CD1c-positive myeloid dendritic cell (primary cell): ENCODE measurements around the gene ZNF497.
"Not testable (repeated sequence)": the region's sequence is repeated elsewhere in the genome, so short reads cannot be mapped to it uniquely, and the experiment has no call there.

Experiments
- DNase-seq: peaks from one replicate; pipeline ENCODE4 v3.0.0-alpha.2; 2016; ENCODE audit errors: extremely low spot score

The ZNF497 gene

DNA sequence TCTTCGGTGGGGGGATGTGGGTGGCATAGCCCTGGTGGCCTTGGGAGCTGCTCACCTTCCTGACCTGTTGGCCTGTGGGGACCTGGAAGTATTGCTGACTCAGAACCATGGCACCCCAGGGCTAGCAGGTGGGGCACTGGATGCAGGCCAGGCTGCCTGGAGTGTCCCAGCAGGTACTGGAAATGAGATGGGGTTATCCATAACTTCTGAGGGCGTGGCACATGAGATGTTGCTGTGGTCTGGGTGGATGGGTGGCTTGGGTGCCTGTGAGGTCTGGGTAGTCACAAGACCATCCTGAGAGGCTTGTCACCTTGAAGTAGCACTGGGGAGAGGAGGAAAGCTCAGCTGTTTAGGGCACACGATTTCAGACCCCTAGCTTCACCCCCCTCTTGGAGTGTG is 32.3 kb upstream of the ZNF497 start:
- no peak for DNase-seq

DNA sequence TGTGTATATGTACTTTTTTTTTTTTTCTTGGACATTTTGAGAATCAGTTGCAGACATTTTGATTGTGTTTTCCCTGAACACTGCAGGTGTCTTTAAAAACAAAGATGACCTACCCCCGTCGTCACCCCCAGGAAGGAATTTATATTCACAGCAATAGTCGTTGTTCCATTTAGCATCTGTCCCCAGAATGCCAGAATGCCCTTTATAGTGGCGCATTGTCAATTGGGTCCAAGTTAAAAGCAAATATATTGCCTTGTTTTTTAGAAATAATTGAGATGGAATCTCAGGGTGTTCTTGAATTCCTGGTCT is 31.1 kb upstream of the ZNF497 start:
- DNase-seq: no peak

DNA sequence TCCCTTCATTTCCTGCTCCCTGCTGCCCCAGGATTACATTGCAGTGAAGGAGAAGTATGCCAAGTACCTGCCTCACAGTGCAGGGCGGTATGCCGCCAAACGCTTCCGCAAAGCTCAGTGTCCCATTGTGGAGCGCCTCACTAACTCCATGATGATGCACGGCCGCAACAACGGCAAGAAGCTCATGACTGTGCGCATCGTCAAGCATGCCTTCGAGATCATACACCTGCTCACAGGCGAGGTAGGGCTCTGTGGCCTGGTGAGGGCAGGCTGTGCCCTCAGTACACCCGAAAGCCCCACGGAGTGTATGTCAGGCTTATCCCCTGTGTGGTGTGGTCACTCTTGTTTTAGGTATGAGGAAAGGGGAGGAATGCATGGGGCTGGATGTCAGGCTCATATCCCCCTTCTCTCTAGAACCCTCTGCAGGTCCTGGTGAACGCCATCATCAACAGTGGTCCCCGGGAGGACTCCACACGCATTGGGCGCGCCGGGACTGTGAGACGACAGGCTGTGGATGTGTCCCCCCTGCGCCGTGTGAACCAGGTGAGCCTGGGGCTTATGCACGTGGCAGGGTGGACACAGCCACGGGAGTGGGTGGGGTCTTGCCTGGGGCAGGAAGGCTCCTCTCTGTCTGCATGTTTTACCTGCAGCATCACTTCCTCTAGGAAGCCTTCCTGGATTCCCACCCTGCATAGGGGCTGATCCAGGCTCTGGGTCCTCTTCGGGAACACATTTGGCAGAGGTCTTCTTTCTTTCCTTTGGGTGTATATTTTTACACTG is 30.6 kb upstream of the ZNF497 start:
- no peak for DNase-seq

DNA sequence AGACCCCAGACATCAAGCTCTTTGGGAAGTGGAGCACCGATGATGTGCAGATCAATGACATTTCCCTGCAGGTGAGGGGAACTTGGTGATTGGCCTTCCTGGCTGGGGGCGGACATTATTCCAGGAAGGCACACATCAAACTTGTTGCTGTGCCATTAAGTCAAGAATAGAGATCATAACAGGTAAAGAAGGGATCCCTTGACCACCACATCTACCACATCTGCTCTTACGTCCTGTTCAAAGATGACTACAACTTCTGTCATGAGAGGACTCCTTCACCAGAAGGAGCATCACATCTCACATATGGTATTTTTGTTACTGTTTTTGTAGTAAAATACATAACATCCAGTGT is 25.6 kb upstream of the ZNF497 start:
- no peak for DNase-seq

DNA sequence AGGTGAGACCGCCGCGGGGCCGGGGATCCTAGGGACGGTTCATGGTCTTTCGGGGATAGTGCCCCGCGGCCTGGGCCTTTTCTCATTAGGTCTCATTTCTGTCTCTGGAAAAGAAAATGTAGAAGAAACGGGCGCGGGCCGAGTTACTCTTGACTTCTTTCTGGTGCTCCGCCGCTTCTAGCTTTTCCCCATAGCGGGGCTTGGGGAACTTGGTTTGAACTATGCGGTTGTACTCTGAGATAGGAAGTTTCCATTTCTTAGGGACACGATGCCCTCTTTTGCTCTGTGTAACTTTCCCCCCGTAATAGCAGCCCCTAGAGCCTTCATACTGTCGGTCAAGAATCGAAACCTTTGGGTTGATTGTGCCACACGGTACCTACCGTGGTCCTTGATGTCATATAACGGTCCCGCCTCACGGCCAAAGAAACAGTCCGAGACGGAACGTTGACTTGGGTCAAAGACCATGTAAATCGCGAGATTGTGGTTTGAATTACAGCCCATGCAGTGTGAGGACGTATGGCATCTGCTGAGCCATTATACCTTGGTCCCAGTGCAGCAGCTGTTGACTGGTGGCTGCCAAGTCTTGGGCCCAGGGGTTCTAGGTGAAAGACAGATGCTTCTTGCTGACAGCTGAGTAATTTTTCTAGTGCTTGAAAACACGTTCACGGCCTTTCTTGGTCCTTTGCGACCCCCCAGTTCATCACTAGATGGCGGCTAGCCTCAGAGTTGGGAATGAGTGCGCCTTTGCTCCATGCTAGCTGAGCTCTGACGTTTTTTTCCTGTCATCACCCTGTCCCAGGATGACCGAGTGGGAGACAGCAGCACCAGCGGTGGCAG is 25.0 kb upstream of the ZNF497 start:
- no peak for DNase-seq

DNA sequence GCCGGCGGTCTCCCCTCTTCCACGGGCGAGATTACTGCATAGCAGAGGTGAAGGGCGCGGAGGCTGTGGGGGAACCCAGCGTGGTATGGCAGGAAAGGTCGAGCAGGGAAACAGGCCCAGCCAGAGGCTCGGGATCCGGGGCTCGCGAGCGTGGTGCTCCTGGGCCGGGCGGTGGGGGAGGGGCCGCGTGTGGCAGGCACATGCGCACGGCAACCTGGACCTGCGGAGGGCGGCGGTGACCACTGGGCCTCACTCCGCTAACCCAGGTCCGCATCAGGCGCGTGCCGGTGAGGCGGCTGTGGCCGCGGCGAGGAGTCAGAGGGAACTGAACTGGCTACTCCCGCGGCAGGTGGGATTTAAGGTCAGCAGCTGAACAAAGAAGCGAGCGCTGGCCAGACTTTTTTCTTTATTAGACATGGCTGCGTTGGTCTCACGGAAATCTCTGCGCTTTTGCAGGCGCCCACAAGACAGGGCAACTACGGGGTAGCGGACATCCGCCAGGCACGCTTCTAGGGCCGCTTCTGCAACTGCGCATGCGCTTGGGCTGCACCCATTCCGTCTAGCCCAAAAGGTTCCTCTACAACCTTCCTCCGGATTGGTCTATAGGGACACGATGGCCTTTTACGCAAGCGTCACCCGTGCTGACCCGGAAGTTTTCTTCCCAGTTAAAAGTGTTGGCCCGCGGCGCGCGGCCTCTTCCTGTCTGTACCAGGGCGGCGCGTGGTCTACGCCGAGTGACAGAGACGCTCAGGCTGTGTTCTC is 24.2 kb upstream of the ZNF497 start, which contains the start of gene RPS5:
TSS of gene RPS5 (plus strand) at position 694 of the 762 bp plus-strand sequence. CDS start 869 bp downstream, outside the sequence.
- peak; percentile 99 for DNase-seq

DNA sequence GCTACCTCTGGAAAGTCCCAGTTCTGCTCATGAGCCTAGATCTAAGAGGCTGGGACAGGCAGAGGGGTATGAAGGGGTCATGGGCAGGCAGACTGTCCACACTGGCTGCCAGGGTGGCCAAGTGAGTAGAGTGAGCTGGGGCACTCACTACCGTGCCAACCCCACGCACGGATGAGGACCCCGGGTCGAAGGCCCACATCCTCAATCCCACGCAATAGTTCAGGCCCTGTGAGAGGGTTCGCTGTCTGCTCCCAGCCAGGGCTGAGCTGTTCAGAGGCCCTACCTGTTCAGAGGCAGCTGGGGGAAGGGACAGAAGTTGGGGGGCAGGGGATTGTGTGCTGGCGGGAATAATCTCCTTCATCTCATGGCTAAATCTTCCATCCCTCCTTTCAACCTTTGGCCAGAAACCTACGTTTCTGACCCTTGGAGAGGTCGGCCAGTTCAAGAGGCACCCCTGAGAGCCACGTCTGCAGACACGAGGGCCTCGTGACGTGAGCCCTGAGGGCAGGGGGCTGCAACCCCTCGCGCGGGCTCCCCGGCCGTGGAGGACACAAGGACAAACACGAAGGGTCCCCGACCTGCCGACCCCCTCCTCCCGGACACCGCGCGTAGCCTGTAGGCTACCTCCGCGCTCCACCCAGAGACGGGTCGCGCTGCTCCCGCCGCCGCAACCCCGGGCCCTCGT is 23.5 kb upstream of the ZNF497 start:
- DNase-seq: no peak

DNA sequence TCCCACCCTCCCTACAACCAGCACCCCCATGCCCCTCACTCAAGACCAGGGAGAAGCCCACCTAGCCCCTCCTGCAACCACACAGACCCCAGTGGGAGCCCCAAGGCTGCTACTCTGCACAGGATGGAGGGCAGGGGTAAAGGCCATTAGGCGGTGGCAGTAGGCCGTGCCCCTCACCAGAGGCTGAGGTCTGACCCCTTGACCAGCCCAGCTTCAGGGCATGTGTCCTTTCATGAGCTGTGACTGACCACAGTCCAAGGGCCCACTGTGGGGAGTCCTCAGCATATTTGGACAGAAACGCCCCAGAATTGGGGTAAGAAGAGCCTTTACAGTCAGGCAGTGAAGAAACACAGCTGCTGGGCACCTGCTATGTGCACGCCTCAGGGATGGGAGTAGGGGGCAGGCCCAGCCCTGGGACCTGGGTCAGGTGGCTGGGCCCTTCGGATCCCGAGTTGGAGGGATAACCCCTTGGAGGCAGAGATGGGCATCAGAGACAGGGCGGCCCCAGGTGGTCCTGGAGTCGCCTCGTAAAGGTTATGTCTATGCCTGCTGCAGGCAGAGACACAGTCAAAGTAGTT is 22.9 kb upstream of the ZNF497 start:
- DNase-seq: no peak

DNA sequence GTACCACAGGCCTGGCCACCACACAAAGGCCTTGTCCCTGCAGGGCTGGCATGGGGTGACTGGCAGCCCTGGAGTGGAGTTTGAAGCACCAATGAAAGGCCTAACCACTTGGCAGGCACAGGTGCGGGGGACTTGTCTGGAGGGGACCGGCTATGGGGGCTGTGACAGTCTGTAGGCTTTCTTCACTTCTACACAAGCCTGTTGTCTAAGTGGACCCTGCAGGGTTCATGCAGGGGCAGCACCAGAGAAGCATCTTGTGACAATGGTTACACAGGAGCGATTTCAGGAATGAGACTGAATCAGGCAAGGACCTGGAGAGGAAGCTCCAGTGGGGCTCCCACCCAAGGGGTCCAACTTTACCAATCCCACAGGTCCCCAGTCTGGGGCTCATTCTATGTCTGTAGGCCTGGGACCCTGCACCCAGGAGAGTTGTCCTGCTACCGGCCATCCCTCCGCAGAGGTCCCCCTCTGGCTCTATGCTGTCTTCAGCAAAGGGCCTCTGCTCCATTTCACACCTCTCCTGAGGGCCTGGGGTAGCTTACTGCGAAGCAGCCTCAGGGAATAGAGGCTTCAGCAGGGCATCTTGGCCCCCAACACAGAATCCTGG is 20.5 kb upstream of the ZNF497 start:
- no peak for DNase-seq

DNA sequence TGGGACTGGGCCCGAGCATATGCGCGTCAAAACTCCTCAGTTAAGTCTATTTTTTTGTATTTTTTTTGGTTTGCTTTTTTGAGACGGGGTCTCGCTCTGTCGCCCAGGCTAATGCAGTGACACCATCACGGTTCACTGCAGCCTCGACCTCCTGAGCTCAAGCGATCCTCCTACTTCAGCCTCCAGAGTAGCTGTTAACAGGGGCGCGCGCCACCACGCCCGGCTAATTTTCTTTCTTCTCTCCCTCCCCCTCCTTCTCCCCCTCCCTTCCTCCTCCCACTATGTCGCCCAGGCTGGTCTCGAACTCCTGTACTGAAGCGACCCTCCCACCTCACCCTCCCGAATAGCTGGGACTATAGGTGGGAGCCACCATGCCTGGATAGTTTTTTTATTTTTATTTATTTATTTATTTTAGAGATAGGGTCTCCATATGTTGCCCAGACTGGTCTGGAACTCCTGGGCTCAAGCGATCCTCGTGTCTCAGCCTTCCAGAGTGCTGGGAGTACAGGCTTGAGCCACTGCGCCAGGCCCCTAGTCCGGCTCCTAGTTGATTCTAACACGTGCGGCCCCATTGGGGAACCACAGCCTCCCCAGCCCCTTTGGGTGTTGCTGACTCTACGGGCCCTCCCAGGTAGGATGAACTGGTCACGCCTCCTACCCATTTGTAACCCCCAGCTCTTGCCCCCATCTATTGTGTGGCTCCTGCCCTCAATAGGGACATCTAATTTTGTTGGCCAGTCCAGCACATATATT is 19.1 kb upstream of the ZNF497 start:
- DNase-seq: no peak

DNA sequence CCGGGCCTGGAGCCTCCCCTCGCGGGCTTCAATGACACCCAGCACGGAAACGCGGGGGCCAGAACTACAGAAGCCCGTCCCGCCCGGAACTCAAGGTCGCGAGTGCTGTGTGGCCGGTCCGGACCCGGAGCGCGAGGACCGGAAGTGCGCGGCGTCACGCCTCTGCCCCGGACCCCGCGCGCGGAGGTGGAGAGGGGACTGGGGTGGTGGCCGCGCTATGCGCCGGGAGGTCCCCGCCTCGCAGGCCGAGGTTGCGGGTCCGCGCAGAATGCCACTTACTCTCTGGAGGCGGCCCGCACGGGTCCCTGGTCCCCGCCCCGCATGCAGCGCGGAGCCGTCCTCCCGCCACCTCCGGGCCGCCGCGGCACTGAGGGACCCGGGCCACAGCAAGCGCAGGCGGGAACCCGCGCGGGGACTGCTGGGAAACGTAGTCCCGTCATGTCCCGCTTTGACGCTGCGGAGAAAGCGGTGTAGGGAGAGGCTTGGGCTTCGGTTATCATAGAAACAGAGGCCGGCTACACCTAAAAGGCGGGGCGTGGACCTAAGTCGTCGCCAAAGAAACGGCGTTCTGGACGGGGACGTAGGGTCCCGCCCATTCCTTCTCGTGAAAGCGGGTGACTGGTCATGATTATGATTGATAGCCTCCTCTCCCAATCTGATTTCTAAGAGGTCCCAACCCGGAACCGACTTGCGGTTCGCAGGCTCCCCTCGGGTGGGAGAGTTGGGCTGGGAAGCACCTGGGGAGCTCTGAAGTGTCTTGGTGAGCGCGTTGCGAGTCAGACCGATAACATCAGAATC is 18.3 kb upstream of the ZNF497 start, which contains the start of gene ZNF837:
TSS of gene ZNF837 (minus strand) at position 369 of the 798 bp plus-strand sequence. CDS start 11,698 bp downstream, outside the sequence.
- peak; percentile 100 for DNase-seq

DNA sequence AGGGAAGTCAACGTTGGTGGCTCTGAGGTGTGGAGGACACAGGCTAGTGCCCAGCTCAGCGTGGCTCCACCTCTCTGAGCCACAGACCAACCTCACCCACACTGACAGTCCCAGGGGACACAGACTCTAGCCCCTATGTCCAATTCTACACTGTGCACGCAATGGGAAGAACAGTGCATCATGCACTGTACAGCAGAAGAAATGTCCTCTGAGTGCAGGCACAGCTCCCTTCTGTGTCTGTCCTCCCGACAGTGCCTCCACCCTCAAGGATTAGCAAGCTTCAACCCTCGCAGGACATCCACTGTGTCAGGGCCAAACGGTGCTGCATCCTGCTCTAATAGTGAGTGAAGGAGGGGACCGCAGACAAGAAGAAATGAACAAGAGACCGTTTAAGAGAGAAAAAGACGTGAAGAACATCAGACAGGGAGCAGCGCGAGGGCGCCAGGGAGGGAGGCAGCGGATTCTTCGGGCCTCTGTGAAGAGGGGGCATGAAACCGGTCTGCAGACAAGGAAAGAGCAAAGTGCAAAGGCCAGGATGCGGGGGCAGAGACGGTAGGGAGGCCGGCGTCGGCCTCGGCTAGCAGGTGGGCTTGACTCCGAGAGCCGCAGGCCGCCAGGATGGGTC is 17.6 kb upstream of the ZNF497 start:
- no peak for DNase-seq

DNA sequence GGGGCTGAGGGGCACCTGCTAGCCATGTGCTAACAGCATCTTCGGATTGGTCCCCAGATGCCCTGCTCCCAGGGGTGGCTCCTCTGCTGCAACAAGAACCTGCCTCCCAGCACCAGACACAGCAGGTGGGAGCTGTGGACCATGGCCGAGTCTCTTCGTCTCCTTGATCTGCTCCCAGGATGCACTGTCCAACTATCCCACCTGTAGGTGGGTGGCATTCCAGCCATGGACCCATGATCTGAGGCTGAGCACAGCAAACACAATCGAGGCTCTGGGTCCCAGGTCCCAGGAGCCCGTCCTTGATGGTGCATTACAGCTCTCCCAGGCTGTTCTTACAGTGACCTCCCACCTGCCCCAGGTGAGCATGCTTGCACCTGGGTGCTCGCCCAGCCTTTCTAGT is 16.7 kb upstream of the ZNF497 start:
- no peak for DNase-seq

DNA sequence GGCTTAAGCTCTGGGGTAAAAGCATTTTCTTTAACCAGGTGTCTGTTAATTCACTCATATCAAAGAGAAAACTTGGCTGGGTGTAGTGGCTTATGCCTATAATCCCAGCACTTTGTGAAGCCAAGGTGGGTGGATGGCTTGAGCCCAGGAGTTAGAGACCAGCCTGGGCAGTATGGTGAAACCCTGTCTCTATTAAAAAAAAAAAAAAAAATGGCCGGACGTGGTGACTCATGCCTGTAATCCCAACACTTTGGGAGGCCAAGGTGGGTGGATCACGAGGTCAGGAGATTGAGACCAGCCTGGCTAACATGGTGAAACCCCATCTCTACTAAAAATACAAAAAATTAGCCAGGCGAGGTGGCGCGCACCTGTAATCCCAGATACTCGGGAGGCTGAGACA is 14.2 kb upstream of the ZNF497 start:
- not testable (repeated sequence) for DNase-seq

DNA sequence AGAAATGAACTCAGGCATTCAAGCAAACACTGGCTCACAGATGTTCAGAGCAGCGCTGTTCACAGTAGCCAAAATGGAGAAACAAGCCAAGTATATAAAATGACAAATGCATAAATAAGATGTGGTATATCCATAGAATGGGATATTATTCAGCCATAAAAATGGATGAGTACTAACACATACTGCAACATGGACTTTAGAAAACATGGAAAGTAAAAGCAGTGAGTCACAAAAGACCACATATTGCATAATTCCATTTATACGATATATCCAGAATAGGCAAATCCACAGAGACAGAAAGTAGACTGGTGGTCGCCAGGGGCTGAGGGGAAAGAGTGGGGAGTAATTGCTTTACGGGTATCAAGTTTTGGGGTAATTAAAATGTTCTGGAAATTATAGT is 11.6 kb upstream of the ZNF497 start:
- no peak for DNase-seq

DNA sequence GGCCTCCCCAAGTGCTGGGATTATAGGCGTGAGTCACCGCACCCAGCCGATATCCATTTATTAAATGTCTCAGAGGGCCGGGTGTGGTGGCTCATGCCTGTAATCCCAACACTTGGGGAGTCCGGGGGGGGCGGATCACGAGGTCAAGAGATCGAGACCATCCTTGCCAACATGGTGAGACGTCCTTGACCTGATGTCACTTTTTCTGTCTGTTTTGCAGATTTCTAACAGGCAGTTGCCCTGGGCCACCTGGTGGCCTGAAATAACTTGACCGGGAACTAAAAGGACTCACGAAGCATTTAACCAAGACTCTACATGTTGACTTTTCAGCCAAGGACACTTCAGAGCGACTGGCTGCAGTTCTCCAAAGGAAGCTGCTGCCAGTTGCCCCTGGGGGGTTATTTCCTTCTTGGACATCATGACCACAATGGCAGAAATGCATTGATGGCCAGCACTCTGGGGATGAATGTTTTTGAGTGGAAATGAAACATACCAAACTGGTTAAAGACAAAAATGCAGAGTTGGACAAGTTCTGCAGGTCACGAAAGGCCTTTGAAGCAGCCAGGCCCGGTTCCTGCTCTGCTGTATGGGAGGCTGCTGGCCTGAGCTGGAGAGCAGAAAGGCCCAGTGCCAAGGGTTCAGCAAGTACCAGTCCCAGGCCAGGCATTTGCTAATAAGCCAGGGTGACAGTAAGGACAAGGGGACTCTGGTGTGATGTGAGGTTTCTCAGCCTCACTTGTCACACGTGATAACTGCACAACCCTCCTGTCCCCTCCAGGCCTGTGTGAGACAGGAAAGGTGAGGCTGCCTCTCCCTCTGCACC is 10.0 kb upstream of the ZNF497 start:
- DNase-seq: no peak

DNA sequence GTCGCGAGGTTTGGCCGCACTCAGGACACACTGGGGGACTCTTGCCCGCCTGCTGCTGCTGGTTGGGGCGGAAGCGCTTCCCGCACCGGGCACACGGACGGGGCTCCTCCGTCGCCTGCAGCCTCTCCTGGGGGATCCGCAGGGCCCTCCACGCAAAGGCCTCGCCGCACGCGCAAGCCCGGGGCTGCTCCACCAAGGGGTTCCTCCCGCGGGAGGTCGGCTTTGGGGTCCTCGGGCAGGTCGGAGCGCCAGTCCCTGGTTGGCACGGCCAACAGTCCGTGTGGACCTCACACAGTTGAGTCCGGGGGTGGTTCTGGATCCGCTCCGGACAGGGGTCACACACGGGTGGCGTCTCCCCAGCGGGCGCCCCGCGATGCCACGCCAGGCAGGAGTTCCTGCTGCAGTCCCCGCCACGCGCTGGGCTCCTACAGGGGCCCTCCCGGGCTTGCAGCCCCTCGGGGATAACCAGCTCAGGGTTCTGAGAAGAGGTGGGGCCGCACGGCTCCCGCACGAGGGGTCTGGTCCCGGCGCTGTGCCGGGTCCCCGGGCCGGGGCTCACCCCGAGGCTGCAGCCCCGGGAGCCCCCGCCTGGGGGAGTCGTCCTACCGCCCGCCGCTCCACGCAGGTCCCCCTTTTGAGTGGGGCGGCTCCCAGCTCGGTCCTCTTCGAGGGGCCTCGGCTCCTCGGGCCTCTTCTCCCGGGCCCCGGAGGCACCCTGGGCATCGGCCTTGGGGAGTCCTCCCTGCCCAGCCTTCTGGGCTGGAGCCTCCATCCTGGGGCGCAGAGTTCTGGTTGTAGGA is 6.2 kb upstream of the ZNF497 start:
- no peak for DNase-seq
